Fibroblast of mammary gland (primary cell): ENCODE results near the gene LDAH.

Source experiments
- DNase-seq: peaks from one replicate; pipeline ENCODE4 v3.0.0-alpha.2; 2010; ENCODE audit warnings: low read depth
- H3K4me3 ChIP-seq: 2 replicates; pipeline ENCODE4 v1.5.1; 2011; ENCODE audit warnings: low read depth, mild to moderate bottlenecking, low read length, moderate library complexity; ENCODE audit not compliant: control insufficient read depth
- CTCF ChIP-seq: conservative IDR thresholded peaks from 2 replicates; pipeline ENCODE4 v1.5.1; 2011; ENCODE audit warnings: low read depth, low read length, inconsistent platforms; ENCODE audit not compliant: control insufficient read depth, insufficient read depth

The LDAH gene

DNA sequence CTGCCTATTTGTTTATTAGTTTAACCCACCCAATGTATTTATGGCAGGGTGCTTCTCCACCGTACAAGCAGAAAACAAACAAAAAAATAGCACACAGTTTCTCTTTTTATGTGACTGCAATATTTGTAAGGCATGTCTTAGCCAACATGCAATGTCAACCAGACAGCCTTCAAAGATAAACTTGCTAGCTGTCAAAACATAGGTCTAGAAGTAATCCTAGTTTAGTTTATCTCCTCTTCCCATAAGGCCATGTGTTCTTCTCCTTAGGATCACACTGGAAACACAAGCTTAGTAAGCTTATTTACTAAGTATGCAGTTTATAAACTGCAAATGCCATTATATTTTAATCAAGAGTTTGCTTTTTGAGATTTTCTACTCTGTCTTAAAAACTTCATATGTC is 75.6 kb downstream of the LDAH start:
- TF ChIP-seq CTCF: no peak
- H3K4me3 ChIP-seq: no peak overlapping the region
- no peak for DNase-seq

GRCh38 chr2:20745924-20746555 is 76.9 kb downstream of the LDAH start:
- H3K4me3 ChIP-seq: no peak overlapping the region
- DNase-seq: no peak
- TF ChIP-seq CTCF: no peak

GRCh38 chr2:20744366-20745335 is 78.2 kb downstream of the LDAH start:
- TF ChIP-seq CTCF: no peak
- DNase-seq: no peak
- no peak overlapping the region for H3K4me3 ChIP-seq

- TF ChIP-seq CTCF: no peak
- no peak overlapping the region for H3K4me3 ChIP-seq
- no peak for DNase-seq
Observed at GRCh38 chr2:20738772-20739171, 84.1 kb downstream of the LDAH start.

DNA sequence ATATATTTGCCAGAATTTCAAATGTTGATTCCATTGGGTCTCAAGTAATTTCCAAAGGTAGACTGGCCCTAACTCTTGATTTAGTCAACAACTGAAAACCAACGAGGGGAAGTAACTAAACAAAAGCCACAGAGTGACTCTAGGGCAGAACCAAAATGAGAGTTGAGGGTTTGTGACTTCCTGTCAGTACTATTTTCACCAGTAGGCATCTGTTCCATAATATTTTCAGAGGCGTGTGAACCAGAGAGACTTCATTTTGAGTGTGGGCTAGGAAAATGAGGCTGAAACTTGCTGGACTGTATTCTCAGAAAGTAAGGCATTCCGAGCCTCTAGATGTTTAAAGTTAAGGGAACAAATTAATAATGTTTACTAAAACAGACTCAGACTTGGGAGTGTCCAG is 85.4 kb downstream of the LDAH start:
- no peak for DNase-seq
- TF ChIP-seq CTCF: no peak
- H3K4me3 ChIP-seq: no peak overlapping the region

DNA sequence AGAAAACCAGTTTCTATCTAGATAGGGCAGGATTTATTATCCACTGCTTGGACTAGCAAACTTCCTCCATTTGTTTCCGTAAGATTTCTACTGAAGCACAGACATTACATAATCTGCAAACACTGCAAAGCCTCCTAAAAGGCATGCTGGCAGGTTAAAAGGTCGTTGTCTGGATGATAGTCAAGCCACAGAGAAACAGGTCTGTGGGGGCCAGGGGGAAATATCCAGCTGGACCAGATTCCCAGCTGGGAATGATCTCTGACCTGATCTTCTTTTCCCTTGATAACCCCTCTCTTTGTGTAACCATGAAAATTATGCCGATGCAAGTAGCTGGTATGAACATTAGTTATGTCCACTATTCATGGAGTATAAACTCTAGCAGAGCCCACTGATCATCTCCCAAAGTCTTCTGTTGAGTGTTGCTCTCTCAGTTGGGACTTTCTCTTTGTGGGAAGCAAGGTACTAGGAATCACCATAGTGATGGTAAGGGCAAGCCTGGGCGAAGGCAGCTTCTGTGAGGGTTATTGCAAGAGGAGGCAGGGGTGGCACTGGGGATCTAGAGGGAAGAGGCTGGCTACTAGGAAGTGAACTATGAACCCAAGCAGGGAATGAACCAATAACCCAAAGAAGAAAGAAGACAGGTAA is 94.7 kb downstream of the LDAH start:
- TF ChIP-seq CTCF: no peak
- DNase-seq: no peak
- no peak overlapping the region for H3K4me3 ChIP-seq
